Measurements from ENCODE around the gene TARBP1. TPM values are rescaled to one million over a fixed set of nuclear protein-coding genes. Genes with fewer than 3 reads are reported as not detected.
A peak's percentile ranks its signal among the peaks of the same experiment; 100 is the strongest.
"Not testable (repeated sequence)": the region's sequence is repeated elsewhere in the genome, so short reads cannot be mapped to it uniquely, and the experiment has no call there.

Gene TARBP1
- total RNA-seq, 1 donor from 2014 or later = 24.6 TPM

GRCh38 chr1:234381699-234382555, 97.1 kb downstream of the TARBP1 start:
- Histone ChIP-seq H3K36me3 (peaks cover 60% of the 10 kb centered on the region), H3K4me1 (no peaks in the 10 kb centered on the region), H3K4me3 (no peak overlapping the region), H3K27ac (no peak overlapping the region), H3K27me3 (ENCODE audit: low read depth) (no peaks in the 10 kb centered on the region), H3K9me3 (no peaks in the 10 kb centered on the region)
- TF ChIP-seq CTCF (IDR thresholded peaks at IDR 0.05) = no peak
- intact Hi-C loops (cut with DNase I) = no loop called here
- ATAC-seq = no peak
- DNase-seq = no peak

- H3K4me1 ChIP-seq; intact Hi-C loops (cut with DNase I); DNase-seq; H3K27me3 ChIP-seq (ENCODE audit: low read depth); H3K4me3 ChIP-seq; H3K9me3 ChIP-seq; H3K27ac ChIP-seq; ATAC-seq: not testable (repeated sequence)
- H3K36me3 ChIP-seq = peaks cover 71% of the 10 kb centered on the region
Measured at GRCh38 chr1:234379591-234380109, 99.3 kb downstream of the TARBP1 start.

GRCh38 chr1:234375672-234376071, 103.3 kb downstream of the TARBP1 start:
- peaks cover 46% of the 10 kb centered on the region for H3K36me3 ChIP-seq
- no peaks in the 10 kb centered on the region for H3K27me3 ChIP-seq (ENCODE audit: low read depth)
- H3K27ac ChIP-seq = no peak overlapping the region
- H3K4me1 ChIP-seq = peaks cover 24% of the 10 kb centered on the region
- no peak for ATAC-seq
- no peak for DNase-seq
- intact Hi-C loops (cut with DNase I) = no loop called here
- TF ChIP-seq CTCF (IDR thresholded peaks at IDR 0.05) = no peak
- no peak overlapping the region for H3K4me3 ChIP-seq
- no peaks in the 10 kb centered on the region for H3K9me3 ChIP-seq

- peak overlapping the region; percentile 68 for H3K4me3 ChIP-seq
- no peaks in the 10 kb centered on the region for H3K27me3 ChIP-seq (ENCODE audit: low read depth)
- no peaks in the 10 kb centered on the region for H3K9me3 ChIP-seq
- peaks cover 24% of the 10 kb centered on the region for H3K4me1 ChIP-seq
- ATAC-seq = peak; percentile 60 to 61
- no peak for TF ChIP-seq CTCF (IDR thresholded peaks at IDR 0.05)
- H3K27ac ChIP-seq = peak overlapping the region; percentile 97
- H3K36me3 ChIP-seq = peaks cover 29% of the 10 kb centered on the region
- no peak for DNase-seq
- intact Hi-C loops (cut with DNase I) = no loop called here
Measured at GRCh38 chr1:234373959-234374254, 105.1 kb downstream of the TARBP1 start.

- H3K9me3 ChIP-seq = no peaks in the 10 kb centered on the region
- peaks cover 27% of the 10 kb centered on the region for H3K36me3 ChIP-seq
- H3K4me1 ChIP-seq = peaks cover 24% of the 10 kb centered on the region
- DNase-seq (peak; percentile 94), ATAC-seq (peak; percentile 97 to 98)
- no peak for TF ChIP-seq CTCF (IDR thresholded peaks at IDR 0.05)
- peak within 1 kb of the TSS; percentile 97 for H3K27ac ChIP-seq
- intact Hi-C loops (cut with DNase I) = no loop called here
- peak within 1 kb of the TSS; percentile 68 for H3K4me3 ChIP-seq
- H3K27me3 ChIP-seq (ENCODE audit: low read depth) = no peaks in the 10 kb centered on the region
Measured at GRCh38 chr1:234373064-234373958, 105.7 kb downstream of the TARBP1 start, which contains the start of gene COA6. TSS of gene COA6 (plus strand) at chr1:234373456. CDS start at chr1:234373467, 11 bp downstream.

Data from lower lobe of right lung (tissue), 2 donors.